Parathyroid adenoma (tissue), 2 donors: Measurements from ENCODE around the gene AFDN.

Source experiments
- H2AFZ ChIP-seq: fragments of 300-600 bp; sonication (generic); one replicate; pipeline ENCODE4 v1.7.0; 2017; ENCODE audit warnings: antibody characterized with exemption, mild to moderate bottlenecking
- H3K27ac ChIP-seq: fragments of 300-600 bp; sonication (generic); one replicate; pipeline ENCODE4 v1.7.0; 2017
- H3K27me3 ChIP-seq: fragments of 300-600 bp; sonication (generic); one replicate; pipeline ENCODE4 v1.7.0; 2017; ENCODE audit warnings: low read length; ENCODE audit not compliant: control insufficient read depth, insufficient read depth
- H3K36me3 ChIP-seq: fragments of 300-600 bp; sonication (generic); one replicate; pipeline ENCODE4 v1.7.0; 2017; ENCODE audit warnings: low read length; ENCODE audit not compliant: control insufficient read depth, insufficient read depth
- H3K4me1 ChIP-seq: fragments of 300-600 bp; sonication (generic); one replicate; pipeline ENCODE4 v1.7.0; 2017; ENCODE audit warnings: control low read depth
- H3K4me2 ChIP-seq: fragments of 300-600 bp; sonication (generic); one replicate; pipeline ENCODE4 v1.7.0; 2017; ENCODE audit warnings: low read length
- H3K4me3 ChIP-seq: fragments of 300-600 bp; sonication (generic); one replicate; pipeline ENCODE4 v1.7.0; 2017; ENCODE audit warnings: low read depth, low read length
- H3K79me2 ChIP-seq: fragments of 300-600 bp; sonication (generic); one replicate; pipeline ENCODE4 v1.7.0; 2017; ENCODE audit warnings: control low read depth
- H3K9ac ChIP-seq: fragments of 300-600 bp; sonication (generic); one replicate; pipeline ENCODE4 v1.7.0; 2017; ENCODE audit warnings: mild to moderate bottlenecking
- H3K9me3 ChIP-seq: fragments of 300-600 bp; sonication (generic); one replicate; pipeline ENCODE4 v1.7.0; 2017; ENCODE audit warnings: low read length; ENCODE audit not compliant: control insufficient read depth
- CTCF ChIP-seq: fragments of 300-600 bp; sonication (generic); IDR thresholded peaks from one replicate; pipeline ENCODE4 v1.7.0; 2017; ENCODE audit warnings: antibody characterized with exemption, mild to moderate bottlenecking
- donor health status: primary hyperparathyroidism.

AFDN gene

GRCh38 chr6:167791091-167791779 is 35.5 kb upstream of the AFDN start:
- no peak for TF ChIP-seq CTCF
- Histone ChIP-seq H3K9me3 (no peaks in the 10 kb centered on the region), H3K27me3 (no peaks in the 10 kb centered on the region), H3K9ac (no peak overlapping the region), H3K4me2 (no peak overlapping the region), H3K79me2 (no peaks in the 10 kb centered on the region), H3K4me3 (no peak overlapping the region), H3K36me3 (no peaks in the 10 kb centered on the region), H3K4me1 (no peaks in the 10 kb centered on the region), H3K27ac (no peak overlapping the region), H2AFZ (no peak overlapping the region)

DNA sequence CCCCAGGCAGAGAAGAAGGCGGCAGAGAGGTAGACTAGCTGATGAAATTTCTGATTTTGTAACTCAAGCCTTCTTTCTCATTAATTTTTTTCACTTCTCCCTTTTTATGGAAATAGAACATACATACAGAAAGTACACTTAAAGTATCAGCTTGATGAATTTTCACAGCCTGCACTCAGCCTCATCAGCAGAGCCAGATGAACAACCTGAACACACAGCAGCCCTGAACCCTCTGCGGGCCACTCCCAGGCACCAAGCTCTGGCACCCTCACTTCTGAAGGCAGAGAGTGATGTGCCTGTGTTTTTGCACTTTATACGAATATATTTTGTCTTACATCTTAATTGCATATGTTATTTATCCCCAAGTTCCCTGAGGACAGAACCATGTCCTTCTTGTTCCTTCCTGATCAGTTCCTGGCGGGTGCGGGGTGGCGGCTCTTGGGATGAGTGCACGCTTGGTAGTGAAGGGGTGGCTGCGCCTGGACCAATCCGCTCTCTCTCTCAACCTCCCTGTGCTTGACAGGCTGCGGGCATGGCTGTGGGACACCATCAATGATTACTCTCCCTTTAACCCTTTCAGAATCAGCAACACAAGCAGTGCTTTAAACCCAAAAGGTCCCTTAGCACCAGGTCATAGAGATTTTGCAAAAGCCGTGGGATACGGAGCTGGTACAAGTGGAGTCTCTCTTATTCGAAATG is 34.8 kb upstream of the AFDN start:
- no peak overlapping the region for H3K4me3 ChIP-seq
- H2AFZ ChIP-seq: no peak overlapping the region
- no peak overlapping the region for H3K27ac ChIP-seq
- H3K4me1 ChIP-seq: no peaks in the 10 kb centered on the region
- H3K27me3 ChIP-seq: no peaks in the 10 kb centered on the region
- H3K9me3 ChIP-seq: no peaks in the 10 kb centered on the region
- H3K4me2 ChIP-seq: no peak overlapping the region
- no peak for TF ChIP-seq CTCF
- no peaks in the 10 kb centered on the region for H3K79me2 ChIP-seq
- no peaks in the 10 kb centered on the region for H3K36me3 ChIP-seq
- H3K9ac ChIP-seq: no peak overlapping the region

DNA sequence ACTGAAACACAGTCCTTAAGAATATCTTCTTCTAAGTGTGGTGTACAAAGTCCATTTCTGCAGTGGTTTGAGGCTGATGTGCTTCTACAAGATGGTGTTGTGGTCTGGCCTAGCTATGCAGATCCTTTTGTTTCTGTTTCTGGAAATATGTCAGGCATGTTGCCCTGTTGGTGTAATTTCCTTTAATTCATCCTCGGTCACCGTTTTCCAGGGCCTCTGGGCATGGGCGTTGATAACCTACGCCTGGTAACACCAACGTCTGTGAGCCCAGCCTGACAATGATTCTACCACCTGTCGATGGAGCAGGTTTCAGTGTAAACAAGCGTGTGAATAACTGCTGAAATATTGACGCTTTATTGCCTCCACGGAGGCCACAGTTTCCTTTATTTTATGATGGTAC is 33.3 kb upstream of the AFDN start:
- H3K9ac ChIP-seq: no peak overlapping the region
- H3K36me3 ChIP-seq: no peaks in the 10 kb centered on the region
- no peaks in the 10 kb centered on the region for H3K9me3 ChIP-seq
- H3K79me2 ChIP-seq: no peaks in the 10 kb centered on the region
- no peak overlapping the region for H2AFZ ChIP-seq
- H3K4me1 ChIP-seq: no peaks in the 10 kb centered on the region
- TF ChIP-seq CTCF: no peak
- no peaks in the 10 kb centered on the region for H3K27me3 ChIP-seq
- H3K27ac ChIP-seq: no peak overlapping the region
- H3K4me2 ChIP-seq: no peak overlapping the region
- H3K4me3 ChIP-seq: no peak overlapping the region

GRCh38 chr6:167794161-167795157 is 32.3 kb upstream of the AFDN start:
- TF ChIP-seq CTCF: no peak
- no peaks in the 10 kb centered on the region for H3K27me3 ChIP-seq
- H3K27ac ChIP-seq: no peak overlapping the region
- no peaks in the 10 kb centered on the region for H3K4me1 ChIP-seq
- H3K79me2 ChIP-seq: no peaks in the 10 kb centered on the region
- no peak overlapping the region for H2AFZ ChIP-seq
- H3K4me3 ChIP-seq: no peak overlapping the region
- H3K36me3 ChIP-seq: no peaks in the 10 kb centered on the region
- no peak overlapping the region for H3K4me2 ChIP-seq
- no peak overlapping the region for H3K9ac ChIP-seq
- no peaks in the 10 kb centered on the region for H3K9me3 ChIP-seq
